Kidney epithelial cell (primary cell): ENCODE measurements around the gene ATP6V1A. TPM values are rescaled to one million over a fixed set of nuclear protein-coding genes. Genes with fewer than 3 reads are reported as not detected.

ENCODE experiments used
- DNase-seq: peaks from one replicate; pipeline ENCODE4 v3.0.0-alpha.2; 2010; ENCODE audit warnings: low read depth
- H3K27me3 ChIP-seq: 2 replicates; pipeline ENCODE4 v1.6.0; 2011; ENCODE audit warnings: low read length; ENCODE audit not compliant: control insufficient read depth, insufficient read depth
- H3K36me3 ChIP-seq: 2 replicates; pipeline ENCODE4 v1.5.1; 2011; ENCODE audit warnings: low read length; ENCODE audit not compliant: control insufficient read depth, insufficient read depth
- H3K4me3 ChIP-seq: 2 replicates; pipeline ENCODE4 v1.5.1; 2011; ENCODE audit warnings: low read depth, mild to moderate bottlenecking, control low read depth, low read length
- CTCF ChIP-seq: IDR thresholded peaks from 2 replicates; pipeline ENCODE4 v1.5.1; 2011; ENCODE audit warnings: mild to moderate bottlenecking, moderate library complexity, low read length, control low read depth, inconsistent platforms; ENCODE audit not compliant: insufficient read depth, poor library complexity, severe bottlenecking
- total RNA-seq: library from RNA; depleted of rRNA; stranded (reverse); fragments of >200 nt; gene quantifications from 2 replicates; pipeline ENCODE4 v1.2.3, GENCODE V29; 2015

ATP6V1A gene
- total RNA-seq, 1 donor from 2014 or later: 43.6 TPM

DNA sequence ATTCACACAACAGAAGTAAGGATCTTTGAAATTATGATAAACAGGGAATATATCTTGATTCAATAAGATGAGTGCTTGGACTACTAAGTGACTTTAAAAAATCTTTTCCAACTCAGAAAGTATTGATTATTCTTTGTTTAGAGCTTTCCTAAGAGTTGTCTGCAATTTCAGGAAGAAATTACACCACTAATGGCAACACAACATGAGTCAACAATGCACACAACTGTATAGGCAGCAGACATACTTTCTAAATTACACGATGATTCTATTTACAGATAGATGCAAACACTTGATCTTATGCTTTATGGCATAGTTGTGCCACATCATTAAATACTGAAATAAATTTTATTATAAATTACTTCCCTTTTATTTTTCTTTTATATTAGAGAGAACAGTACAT lies 5.2 kb upstream of the ATP6V1A start:
- Histone ChIP-seq H3K27me3 (no peaks in the 10 kb centered on the region), H3K4me3 (no peak overlapping the region), H3K36me3 (no peaks in the 10 kb centered on the region)
- TF ChIP-seq CTCF: no peak
- DNase-seq: no peak

- H3K4me3 ChIP-seq: no peak overlapping the region
- H3K27me3 ChIP-seq: no peaks in the 10 kb centered on the region
- TF ChIP-seq CTCF: no peak
- DNase-seq: no peak
- H3K36me3 ChIP-seq: no peaks in the 10 kb centered on the region
Observed at GRCh38 chr3:113743006-113743630, 3.7 kb upstream of the ATP6V1A start.

DNA sequence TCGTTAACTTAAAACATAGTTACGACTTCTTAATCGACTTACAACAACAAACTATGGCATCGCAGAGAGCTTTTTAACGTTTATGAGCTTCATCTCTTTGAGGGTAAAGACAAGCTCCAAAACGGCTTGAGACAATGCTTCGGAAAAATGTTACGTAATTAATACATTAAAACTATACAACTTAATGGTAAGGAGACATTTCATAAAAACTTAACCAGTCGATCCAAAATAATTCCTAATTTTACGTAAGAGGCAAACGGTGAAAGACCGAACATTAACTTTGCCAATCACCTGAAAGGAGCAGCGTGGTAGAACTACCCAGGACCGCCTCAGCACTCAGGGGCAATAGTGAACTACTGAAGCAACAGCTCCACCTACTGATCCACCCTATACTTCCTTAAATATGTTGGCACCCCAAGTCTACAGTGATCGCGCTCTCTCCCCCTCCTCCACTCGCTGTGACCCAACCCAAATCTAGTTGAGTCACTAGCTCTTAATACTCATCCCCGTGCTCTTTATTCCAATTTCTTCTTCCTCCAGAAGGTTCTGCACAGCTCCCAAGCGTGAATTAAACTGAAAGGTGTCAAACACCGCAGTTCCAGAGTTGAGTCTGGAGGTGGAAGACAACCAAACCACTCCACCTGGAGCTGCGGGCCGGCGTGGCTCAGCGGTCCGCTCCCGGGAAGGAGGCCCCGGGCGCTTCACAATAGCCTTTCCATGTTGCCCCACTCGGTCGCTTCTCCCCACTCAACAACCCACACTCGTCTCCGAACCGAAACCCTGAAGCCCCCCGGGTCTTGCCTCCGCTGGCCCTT lies 1.7 kb upstream of the ATP6V1A start:
- Histone ChIP-seq H3K36me3 (no peaks in the 10 kb centered on the region), H3K27me3 (no peaks in the 10 kb centered on the region), H3K4me3 (peak overlapping the region; percentile 62)
- peak; percentile 68 for DNase-seq
- TF ChIP-seq CTCF: peak; percentile 63

- Histone ChIP-seq H3K4me3 (peak within 1 kb of the TSS; percentile 62), H3K27me3 (no peaks in the 10 kb centered on the region), H3K36me3 (no peaks in the 10 kb centered on the region)
- TF ChIP-seq CTCF: peak; percentile 48
- DNase-seq: no peak
Observed at GRCh38 chr3:113745756-113746547, 883 bp upstream of the ATP6V1A start, which contains the start of gene NAA50. Gene NAA50 (minus strand): TSS chr3:113746249. CDS start chr3:113745949, 300 bp downstream.

GRCh38 chr3:113747283-113748046 lies 630 bp downstream of the ATP6V1A start:
- TF ChIP-seq CTCF: no peak
- DNase-seq: no peak

More at GRCh38 chr3:113747283-113748046, 630 bp downstream of the ATP6V1A start:
- no peaks in the 10 kb centered on the region for H3K36me3 ChIP-seq
- peak overlapping the region; percentile 62 for H3K4me3 ChIP-seq
- H3K27me3 ChIP-seq: no peaks in the 10 kb centered on the region
